RKO (cell line): ENCODE measurements around the gene PCNX1.
"Not testable (repeated sequence)": the region's sequence is repeated elsewhere in the genome, so short reads cannot be mapped to it uniquely, and the experiment has no call there.

Experiments
- DNase-seq: peaks from one replicate; pipeline ENCODE4 v3.0.0-alpha.2; 2016; ENCODE audit warnings: low spot score

PCNX1 gene

GRCh38 chr14:70907176-70907995 lies at the start of gene PCNX1:
Gene PCNX1 (plus strand): TSS chr14:70907459. CDS start chr14:70907851, 392 bp downstream.
- peak; percentile 84 for DNase-seq

DNA sequence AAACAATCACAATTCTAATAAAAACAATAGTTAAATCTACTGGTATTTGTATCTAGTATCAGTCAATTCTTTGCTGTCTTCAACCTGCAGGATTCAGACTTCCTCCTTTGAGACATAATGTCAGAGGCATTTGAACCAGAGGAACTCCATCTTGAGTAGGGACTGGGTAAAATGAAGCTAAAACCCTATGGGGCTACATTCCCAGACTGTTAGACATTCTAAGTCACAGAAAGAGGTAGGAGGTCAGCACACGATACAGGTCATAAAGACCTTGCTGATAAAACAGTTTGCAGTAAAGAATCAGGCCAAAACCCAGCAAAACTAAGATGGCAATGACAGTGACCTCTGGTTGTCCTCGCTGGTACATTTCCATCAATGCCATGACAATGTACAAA lies 49.8 kb upstream of the PCNX1 start:
- DNase-seq, result no peak

DNA sequence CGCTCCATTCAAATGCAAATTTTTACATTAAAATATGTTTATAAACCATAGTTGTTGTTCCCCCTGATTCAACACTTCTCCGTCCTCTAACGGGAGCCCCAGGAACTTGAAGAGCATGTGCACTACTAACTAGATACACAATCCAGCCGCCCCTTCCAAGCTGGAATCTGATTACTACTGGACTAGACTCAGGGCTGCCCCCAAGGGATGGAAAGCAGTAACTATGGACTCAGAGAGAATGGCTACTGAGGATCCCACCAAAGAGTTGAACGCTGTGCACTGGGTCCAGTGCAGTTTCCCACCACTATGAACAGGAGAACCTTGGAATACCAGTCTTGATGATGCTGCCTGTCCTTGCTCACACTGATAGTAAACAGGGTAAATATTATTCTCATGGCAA lies 48.6 kb upstream of the PCNX1 start:
- no peak for DNase-seq

DNA sequence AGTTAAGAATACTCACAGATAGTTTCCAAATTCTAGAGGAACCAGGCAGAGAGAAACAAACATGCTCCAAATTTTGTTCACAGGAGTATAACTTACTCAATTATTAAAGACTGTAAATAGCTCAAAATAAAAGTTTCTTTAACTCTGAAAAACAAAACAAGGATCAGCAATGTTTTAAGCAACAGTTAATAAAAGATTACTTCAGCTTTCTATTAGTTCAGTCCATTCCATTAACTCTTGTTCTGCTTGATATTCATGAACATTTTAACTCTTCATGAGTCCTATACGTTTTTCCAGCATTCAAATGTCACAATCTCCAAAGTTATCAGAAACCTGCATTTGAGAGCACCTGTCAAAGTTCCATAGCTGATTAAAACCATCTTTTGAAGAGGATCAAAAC lies 40.3 kb upstream of the PCNX1 start:
- DNase-seq, result not testable (repeated sequence)

GRCh38 chr14:70871001-70871400 lies 36.3 kb upstream of the PCNX1 start:
- no peak for DNase-seq

DNA sequence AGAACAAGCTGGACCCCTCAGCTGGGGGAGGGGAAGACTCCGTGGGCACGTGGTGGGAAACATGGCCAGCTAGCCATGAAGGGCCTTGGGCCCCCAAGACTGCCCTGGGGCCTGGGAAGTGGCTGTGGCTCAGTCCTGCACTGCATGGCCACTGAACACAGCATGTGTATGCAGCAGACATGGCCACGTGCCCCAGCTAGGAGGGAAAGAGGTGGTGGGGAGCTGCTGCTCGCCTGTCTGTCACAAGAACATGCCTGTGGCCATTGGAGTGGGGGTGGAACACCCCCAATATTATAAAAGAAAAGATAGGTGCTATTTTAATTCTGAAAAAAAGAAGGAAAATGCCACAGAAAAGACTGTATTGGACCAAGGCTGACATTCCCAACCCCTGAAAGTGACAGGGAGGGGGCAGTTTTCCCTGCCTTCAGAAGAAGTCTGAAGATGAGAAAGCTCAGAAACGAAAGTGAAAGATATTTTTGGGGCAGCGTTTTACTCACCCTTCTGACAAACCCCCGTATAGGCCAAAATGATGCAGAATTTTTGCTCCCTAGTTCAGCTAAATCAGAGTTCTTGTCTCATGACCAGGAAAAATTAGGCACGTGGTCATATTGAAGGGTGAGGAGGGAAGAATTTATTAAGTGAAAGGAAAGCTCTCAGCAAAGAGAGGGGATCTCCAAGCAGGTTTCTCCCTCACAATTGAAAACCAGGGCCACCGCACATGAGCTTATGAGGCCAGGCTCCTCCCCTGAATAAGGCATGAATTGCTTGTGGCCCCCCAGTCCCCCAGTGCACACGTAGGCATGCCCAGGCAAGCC lies 35.2 kb upstream of the PCNX1 start:
- DNase-seq, result no peak

GRCh38 chr14:70872678-70873020 lies 34.6 kb upstream of the PCNX1 start:
- no peak for DNase-seq

DNA sequence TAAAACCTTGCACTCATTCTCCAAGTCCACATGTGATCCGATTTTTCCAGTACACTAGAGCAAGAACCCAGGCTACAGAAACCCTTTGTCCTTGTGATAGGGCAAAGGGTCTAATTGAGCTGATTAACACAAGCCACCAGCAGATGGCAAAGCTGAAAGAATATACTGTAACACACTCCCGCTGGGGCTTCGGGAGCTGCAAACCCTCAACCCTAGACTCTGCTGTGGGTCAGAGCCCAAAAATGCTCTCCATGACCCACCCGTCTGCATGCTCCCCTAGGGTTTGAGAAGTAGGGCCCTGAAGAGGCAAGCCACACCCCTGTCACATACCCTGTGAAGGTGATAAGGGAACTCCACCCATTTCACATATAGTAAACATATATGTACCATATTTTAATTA lies 33.6 kb upstream of the PCNX1 start:
- DNase-seq, result no peak

GRCh38 chr14:70875811-70876460 lies 31.3 kb upstream of the PCNX1 start:
- DNase-seq, result not testable (repeated sequence)

DNA sequence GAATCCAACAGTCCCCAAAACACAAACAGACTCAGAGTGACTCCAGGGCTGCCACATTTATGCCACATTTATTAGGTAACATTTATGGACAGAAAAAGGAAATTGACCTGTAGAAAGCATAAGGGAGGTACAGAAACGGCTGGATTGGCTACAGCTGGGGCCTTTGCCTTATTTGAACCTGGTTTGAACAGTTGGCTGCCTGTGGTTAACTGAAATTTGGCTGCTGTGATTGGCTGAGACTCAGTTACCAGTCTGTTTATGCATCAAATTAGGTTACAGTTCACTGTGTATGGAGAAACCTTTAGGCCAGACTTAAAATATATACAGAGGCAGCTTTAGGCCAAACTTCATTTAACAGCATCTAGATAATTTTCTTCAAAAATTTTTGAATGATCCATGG lies 27.8 kb upstream of the PCNX1 start:
- no peak for DNase-seq

GRCh38 chr14:70880888-70881287 lies 26.4 kb upstream of the PCNX1 start:
- DNase-seq, result not testable (repeated sequence)

GRCh38 chr14:70881549-70882177 lies 25.6 kb upstream of the PCNX1 start:
- DNase-seq, result no peak

DNA sequence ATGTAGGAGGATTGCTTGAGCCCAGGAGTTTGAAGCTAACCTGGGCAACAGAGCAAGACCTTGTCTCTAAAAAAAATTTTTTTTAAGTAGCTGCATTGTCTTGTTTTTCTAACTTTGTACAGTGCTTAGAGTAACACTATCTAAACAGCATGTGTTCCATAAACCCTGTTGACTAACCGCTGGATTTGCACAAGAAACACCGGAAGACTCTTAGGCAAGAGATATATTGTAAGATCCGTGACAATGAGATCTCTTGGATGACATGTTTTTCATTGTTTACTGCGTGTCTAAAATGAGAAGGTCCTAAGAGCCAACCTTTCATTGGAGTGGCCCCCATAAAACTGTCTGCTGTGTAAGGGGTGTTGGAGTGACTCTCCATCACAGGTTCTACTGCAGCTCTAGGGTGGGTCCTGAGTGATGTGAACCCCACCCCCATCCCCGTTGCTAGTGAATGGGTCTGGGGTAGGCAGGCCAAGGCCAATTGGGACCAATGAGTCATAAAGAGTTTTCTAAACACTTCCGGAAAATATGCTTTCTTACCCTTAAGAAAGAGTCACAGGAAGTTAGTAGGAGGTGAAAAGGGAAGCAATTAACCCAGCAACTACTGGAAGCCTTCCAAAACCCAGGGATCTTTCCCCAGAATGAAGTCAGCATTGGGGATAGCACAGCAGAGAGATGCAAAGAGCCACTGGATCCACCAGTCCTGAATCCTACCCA lies 24.3 kb upstream of the PCNX1 start:
- DNase-seq, result peak; percentile 45

- DNase-seq, result no peak
Observed at GRCh38 chr14:70884595-70885342, 22.5 kb upstream of the PCNX1 start.

GRCh38 chr14:70885343-70886022 lies 21.8 kb upstream of the PCNX1 start:
- DNase-seq, result no peak

DNA sequence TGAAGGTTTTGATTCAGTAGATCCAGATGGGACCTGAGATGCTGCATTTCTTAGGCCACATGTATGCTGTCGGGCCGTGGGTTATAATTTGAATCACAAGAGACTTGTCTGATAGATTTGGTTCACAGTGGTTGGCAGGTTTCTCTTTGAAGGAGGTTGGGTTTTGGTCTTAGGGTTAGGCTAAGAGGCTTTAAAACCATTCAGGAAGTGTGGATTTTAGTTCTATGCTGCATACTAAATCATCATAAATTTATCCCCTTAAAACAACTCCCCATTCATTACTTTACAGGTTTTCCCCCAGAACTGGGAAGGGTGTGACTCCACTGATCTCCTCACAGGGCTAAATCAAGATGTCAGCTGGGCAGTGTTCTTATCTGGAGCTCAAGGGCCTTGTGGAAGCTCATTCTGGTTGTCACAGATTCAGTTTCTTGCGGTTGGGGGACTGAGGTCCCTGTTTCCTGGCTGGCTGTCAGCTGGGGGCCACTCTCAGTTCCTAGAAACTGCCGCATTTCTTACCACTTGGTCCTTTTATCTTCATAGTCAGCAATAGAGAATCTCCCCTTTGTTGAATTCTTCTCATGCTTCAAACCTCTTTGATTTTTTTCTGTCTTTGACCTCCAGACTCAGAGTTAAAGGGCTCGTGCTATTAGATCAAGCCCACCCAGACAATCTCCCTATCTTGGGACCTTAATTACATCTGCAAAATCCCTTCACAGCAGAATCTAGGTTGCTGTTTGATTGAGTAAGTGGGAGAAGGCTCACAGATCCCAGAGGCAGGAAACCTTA lies 20.6 kb upstream of the PCNX1 start:
- no peak for DNase-seq

DNA sequence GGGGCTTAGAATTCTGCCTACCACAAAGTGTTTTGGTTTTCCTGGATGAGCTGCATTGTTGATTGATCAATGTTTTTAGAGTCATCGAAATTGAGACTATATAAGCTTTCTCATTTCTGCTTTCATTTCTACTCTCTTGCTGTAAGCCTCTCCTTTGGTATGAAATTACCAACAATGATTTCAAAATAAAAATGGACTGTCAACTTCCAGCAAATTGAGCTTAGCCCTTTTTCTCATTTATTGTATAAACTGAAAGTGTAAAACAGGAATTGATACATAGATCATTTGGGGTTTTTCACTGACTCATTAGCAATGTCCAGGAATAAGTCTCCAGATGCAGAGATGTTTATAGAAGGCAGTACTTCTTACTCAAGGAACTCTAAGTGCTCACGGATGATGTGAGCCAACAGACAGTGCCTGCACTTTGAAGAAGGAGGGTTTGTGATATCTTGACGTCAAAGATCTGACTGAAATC lies 20.0 kb upstream of the PCNX1 start:
- no peak for DNase-seq

DNA sequence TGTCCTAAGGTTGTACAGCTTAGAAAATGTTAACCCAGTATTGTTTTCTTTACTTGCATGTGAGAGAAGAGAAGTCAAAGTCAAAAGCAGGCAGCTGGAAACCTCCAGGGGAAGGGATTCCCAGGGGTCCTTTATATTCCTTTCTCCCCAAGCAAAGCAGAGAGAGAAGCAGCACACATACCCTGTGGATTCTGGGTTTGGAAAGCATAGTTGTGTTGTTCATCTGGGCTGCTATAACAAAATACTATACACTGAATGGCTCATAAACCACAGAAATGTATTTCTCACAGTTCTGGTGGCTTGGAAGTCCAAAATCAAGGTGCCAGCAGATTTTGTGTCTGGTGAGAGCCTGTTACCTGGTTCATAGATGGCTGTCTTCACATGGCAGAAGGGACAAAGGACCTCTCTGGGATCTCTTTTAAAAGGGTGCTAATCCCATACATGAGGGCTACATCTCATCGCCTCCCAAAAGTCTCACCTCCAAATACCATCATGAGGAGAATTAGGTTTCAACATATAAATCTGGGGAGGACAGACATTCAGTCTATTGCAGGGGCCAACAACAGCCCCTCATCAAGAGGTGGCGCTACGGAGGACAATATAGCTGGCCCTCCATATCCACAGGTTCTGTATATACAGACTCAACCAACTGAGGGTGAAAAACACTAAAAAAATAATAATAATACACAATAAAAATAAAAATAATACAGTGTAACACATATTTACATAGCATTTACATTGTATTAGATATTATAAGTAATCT lies 19.3 kb upstream of the PCNX1 start:
- DNase-seq, result no peak
